ENCODE measurements around the gene SLC66A1. TPM values are rescaled to one million over a fixed set of nuclear protein-coding genes. Genes with fewer than 3 reads are reported as not detected.

Gene SLC66A1
- total and polyA plus RNA-seq, 9 of the 15 experiments (the other 6 are each of a cell fraction or from before 2014, with no cell fraction given), result 1.2 to 40.8 (median 18.6) TPM

DNA sequence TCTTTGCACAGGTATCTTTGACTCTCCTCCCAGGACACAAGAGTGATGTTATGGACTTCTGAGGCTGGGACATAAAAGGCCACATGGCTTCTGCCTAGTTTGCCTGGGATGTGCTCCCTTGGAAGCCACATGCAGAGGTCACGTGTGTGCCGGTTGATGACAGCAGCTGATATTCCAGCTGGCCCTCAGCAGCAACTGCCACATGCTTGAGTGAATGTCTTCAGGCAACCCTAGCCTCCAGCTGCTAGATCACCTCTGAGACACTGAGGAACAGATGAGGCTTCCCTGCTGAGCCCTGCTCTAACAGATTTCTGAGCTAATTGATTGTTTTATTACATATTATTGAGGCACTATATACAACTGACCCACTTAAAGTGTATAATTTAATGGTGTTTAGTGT lies 11.9 kb upstream of the SLC66A1 start:
- Histone ChIP-seq H3K4me2 (ENCODE audit: insufficient read depth, low read length) (no peak overlapping the region; the same call in 1 of the 2 replicates), H3K9me1 (ENCODE audit: control insufficient read depth, insufficient read depth, low read length) (no peaks in the 10 kb centered on the region), H3K27me3 (ENCODE audit: control insufficient read depth in 2 of 2, insufficient read depth in 2 of 2, low read length in 2 of 2) (no peaks in the 10 kb centered on the region), H4K20me1 (replicated peaks; ENCODE audit: control insufficient read depth, insufficient read depth, low read length) (no peaks in the 10 kb centered on the region), H3K4me3 (no peak overlapping the region), H3K4me1 (replicated peaks in 1 of 2; ENCODE audit: control insufficient read depth in 2 of 2, insufficient read depth in 2 of 2, low read length in 2 of 2) (peaks cover 0 to 9% of the 10 kb centered on the region in 2 experiments; a peak in 3 of 5 replicates), H3K36me3 (ENCODE audit: control insufficient read depth, insufficient read depth, low read length) (peaks cover 29% of the 10 kb centered on the region), H3K79me2 (ENCODE audit: control insufficient read depth, insufficient read depth, low read length) (no peaks in the 10 kb centered on the region), H3K9me3 (replicated peaks; ENCODE audit: control insufficient read depth, insufficient read depth, low read depth, low read length) (no peaks in the 10 kb centered on the region), H3K9ac (ENCODE audit: insufficient read depth in 1 of 2, low read depth in 2 of 2, low read length in 2 of 2) (peak overlapping the region in 1 of 2 experiments; percentile 56; a peak in 1 of 4 replicates), H2AFZ (ENCODE audit: low read depth, low read length) (peak overlapping the region; percentile 47; the same call in 1 of the 2 replicates), H3K27ac (ENCODE audit: extremely low read depth, low read depth, low read length) (no peak overlapping the region)
- in situ Hi-C loops (cut with MboI), result no loop called here
- 10% methylated on average over 2 of the region's 2 CpGs for WGBS (ENCODE audit: insufficient coverage, low coverage, missing lambda C conversion rate)
- intact Hi-C loops (cut with micrococcal nuclease), result no loop called here
- FAIRE-seq, result peak; percentile 81
- ATAC-seq, result peak; percentile 85
- POLR2A ChIA-PET, result interaction anchor here (0.6 to 1.4 kb wide), 3 partner anchors 12 to 61 kb away, joined by 3 to 4 read pairs (median 3); partner anchors contain the start of gene AKR7A3
- CTCF ChIA-PET (ENCODE audit: low intra/inter-chr PET ratio), result no interaction called here
- BruUV-seq (replicated peaks), result no TSS peak
- peak in 3 of 4 experiments; percentile 33 to 69 (median 47) for DNase-seq (ENCODE audit: extremely low read depth in 1 of 4, low spot score in 3 of 4)
- TF ChIP-seq PHB2 (IDR thresholded peaks at IDR 0.05; ENCODE audit: low read depth) (no peak), FOXM1 (IDR thresholded peaks at IDR 0.05; ENCODE audit: low read depth) (no peak), FOXM1 (CRISPR knock-in tag; IDR thresholded peaks at IDR 0.05; ENCODE audit: low read depth) (no peak), ZKSCAN8 (CRISPR knock-in tag; IDR thresholded peaks at IDR 0.05) (no peak), NFIX (CRISPR knock-in tag; IDR thresholded peaks at IDR 0.05; ENCODE audit: low read depth) (no peak), PRPF4 (IDR thresholded peaks at IDR 0.05; ENCODE audit: insufficient read depth, low read depth, low read length, poor library complexity, severe bottlenecking) (no peak), CREM (IDR thresholded peaks at IDR 0.05; ENCODE audit: low read depth) (no peak), E2F1 (CRISPR knock-in tag; IDR thresholded peaks at IDR 0.05) (no peak), ADNP (tag; IDR thresholded peaks at IDR 0.05) (no peak), ZNF444 (CRISPR knock-in tag; IDR thresholded peaks at IDR 0.05) (no peak), BCLAF1 (IDR thresholded peaks at IDR 0.05; ENCODE audit: borderline replicate concordance in 1 of 2, control insufficient read depth in 1 of 2, low read depth in 2 of 2, low read length in 1 of 2) (no peak)
- TF ChIP-seq, protein P1, sequence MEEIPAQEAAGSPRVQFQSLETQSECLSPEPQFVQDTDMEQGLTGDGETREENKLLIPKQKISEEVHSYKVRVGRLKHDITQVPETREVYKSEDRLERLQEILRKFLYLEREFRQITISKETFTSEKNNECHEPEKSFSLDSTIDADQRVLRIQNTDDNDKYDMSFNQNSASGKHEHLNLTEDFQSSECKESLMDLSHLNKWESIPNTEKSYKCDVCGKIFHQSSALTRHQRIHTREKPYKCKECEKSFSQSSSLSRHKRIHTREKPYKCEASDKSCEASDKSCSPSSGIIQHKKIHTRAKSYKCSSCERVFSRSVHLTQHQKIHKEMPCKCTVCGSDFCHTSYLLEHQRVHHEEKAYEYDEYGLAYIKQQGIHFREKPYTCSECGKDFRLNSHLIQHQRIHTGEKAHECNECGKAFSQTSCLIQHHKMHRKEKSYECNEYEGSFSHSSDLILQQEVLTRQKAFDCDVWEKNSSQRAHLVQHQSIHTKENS (CRISPR knock-in tag; IDR thresholded peaks at IDR 0.05), result no peak

Measured in K562 (cell line).